Natural killer cell (primary cell): Measurements from ENCODE around the gene COX10. TPM values are rescaled to one million over a fixed set of nuclear protein-coding genes. Genes with fewer than 3 reads are reported as not detected.
"Not testable (repeated sequence)": the region's sequence is repeated elsewhere in the genome, so short reads cannot be mapped to it uniquely, and the experiment has no call there.

Source experiments
- ATAC-seq, 3 donors: fragments of 150-1000 bp in 2 of 3; fragments of 200-7000 bp in 1 of 3; cut with Tn5 transposase; 1 replicate in 1 of 3; 2 replicates in 2 of 3; pipeline ENCODE4 v1.10.0; 2021; ENCODE audit warnings: mild to moderate bottlenecking in 2 of 3, moderate library complexity in 2 of 3
- DNase-seq, 2 donors: peaks; one replicate each; pipeline versions ENCODE4 v3.0.0 to v3.0.0-alpha.2; 2013 to 2021; ENCODE audit warnings: mixed read lengths in 1 of 2
- H3K27ac ChIP-seq: one replicate; pipeline ENCODE4 v1.5.1; 2013; ENCODE audit warnings: mild to moderate bottlenecking, low read length
- H3K27me3 ChIP-seq: one replicate; pipeline ENCODE4 v1.6.1; 2013; ENCODE audit warnings: low read length; ENCODE audit not compliant: control insufficient read depth, insufficient read depth
- H3K36me3 ChIP-seq: one replicate; pipeline ENCODE4 v1.6.1; 2013; ENCODE audit warnings: low read length; ENCODE audit not compliant: control insufficient read depth, insufficient read depth
- H3K4me1 ChIP-seq: one replicate; pipeline ENCODE4 v1.6.1; 2013; ENCODE audit warnings: low read length; ENCODE audit not compliant: control insufficient read depth, insufficient read depth
- H3K4me3 ChIP-seq: one replicate; pipeline ENCODE4 v1.5.1; 2013; ENCODE audit warnings: low read length
- H3K9me3 ChIP-seq: one replicate; pipeline ENCODE4 v1.6.1; 2013; ENCODE audit warnings: low read length; ENCODE audit not compliant: control insufficient read depth, insufficient read depth
- H3K27ac Mint-ChIP-seq, 2 donors: one replicate each; pipeline ENCODE4 v1.8.0; 2022; ENCODE audit warnings: mild to moderate bottlenecking in 2 of 2, mixed read lengths in 2 of 2, moderate library complexity in 1 of 2
- H3K27me3 Mint-ChIP-seq, 2 donors: one replicate each; pipeline ENCODE4 v1.8.0; 2022; ENCODE audit warnings: low read depth in 2 of 2, mixed read lengths in 2 of 2
- H3K36me3 Mint-ChIP-seq: one replicate; pipeline ENCODE4 v1.8.0; 2022; ENCODE audit warnings: mixed read lengths
- H3K4me1 Mint-ChIP-seq, 2 donors: one replicate each; pipeline ENCODE4 v1.8.0; 2022; ENCODE audit warnings: mixed read lengths in 2 of 2
- H3K4me3 Mint-ChIP-seq: one replicate; pipeline ENCODE4 v1.8.0; 2022; ENCODE audit warnings: mild to moderate bottlenecking, moderate library complexity, mixed read lengths
- H3K9me3 Mint-ChIP-seq, 2 donors: one replicate each; pipeline ENCODE4 v1.8.0; 2022; ENCODE audit warnings: mixed read lengths in 2 of 2
- WGBS: methylation state at CpG from one replicate; pipeline ENCODE4 v1.1.7; 2013; ENCODE audit warnings: missing lambda C conversion rate; ENCODE audit not compliant: insufficient coverage; 5-methylcytosine and 5-hydroxymethylcytosine counted together
- intact Hi-C: fragments of 100-400 bp; cut with micrococcal nuclease; formaldehyde crosslinking; loops from one replicate; pipeline ENCODE4 v1.14.2; 2022
- total RNA-seq, 4 donors: library from RNA; stranded (reverse); fragments of 120-200 nt in 1 of 4; gene quantifications; one replicate each; pipeline versions ENCODE4 v1.2.3 to v1.2.4, GENCODE V29; 2013 to 2022

The COX10 gene
- total RNA-seq, 3 donors from 2014 or later (not counting 1 experiment from before 2014, with no cell fraction given) = 12.5 to 17.0 (median 13.5) TPM

DNA sequence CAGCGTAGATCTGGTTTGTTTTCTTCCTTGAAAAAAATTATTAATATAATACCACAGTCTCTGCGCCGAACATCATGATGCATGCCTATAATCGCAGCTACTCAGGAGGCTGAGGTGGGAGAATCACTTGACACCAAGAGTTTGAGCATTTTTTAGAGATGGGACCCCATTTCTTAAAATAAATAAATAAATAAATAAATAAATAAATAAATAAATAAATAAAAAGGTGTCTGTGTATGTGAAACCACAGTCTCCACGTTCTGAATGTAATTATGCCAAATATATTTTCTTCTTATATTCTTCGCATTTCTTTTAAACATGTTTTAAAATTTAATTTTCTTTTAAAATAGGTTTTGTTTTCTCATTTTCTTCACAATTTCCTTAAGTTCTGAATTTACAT, 112.8 kb downstream of the COX10 start:
- H3K27me3 ChIP-seq, H3K4me1 Mint-ChIP-seq, intact Hi-C loops, H3K4me1 ChIP-seq, ATAC-seq, H3K36me3 Mint-ChIP-seq, DNase-seq, H3K9me3 ChIP-seq, H3K9me3 Mint-ChIP-seq, H3K27ac ChIP-seq, H3K27ac Mint-ChIP-seq, H3K4me3 Mint-ChIP-seq, H3K27me3 Mint-ChIP-seq, H3K4me3 ChIP-seq, H3K36me3 ChIP-seq: not testable (repeated sequence)
- no CpG with 5 or more reads among the region's 6 CpGs for WGBS

GRCh38 chr17:14184536-14184935, 115.2 kb downstream of the COX10 start:
- H3K27ac Mint-ChIP-seq = not testable (repeated sequence)

DNA sequence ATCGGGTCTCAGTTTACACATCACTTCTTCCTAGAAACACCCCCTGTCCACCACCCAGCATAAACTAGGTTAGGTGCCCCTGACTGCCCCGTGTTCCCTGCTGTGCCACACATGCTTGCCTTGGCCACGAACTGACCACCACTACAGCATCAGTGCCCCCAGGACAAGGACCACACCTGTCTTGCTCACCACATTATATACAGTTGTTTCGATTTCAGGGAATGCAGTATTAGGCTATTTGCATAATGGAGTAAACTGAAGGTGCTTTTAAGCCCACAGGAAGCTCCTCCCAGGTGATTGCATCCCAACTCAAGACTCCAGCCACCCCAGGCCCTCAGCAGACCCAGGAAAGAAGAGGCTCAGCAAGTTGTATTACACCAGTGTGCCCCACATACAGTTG, 117.1 kb downstream of the COX10 start:
- WGBS = no CpG with 5 or more reads among the region's 4 CpGs
- intact Hi-C loops, H3K27ac Mint-ChIP-seq, H3K9me3 ChIP-seq, H3K4me1 ChIP-seq, ATAC-seq, H3K27ac ChIP-seq, H3K4me3 ChIP-seq, H3K36me3 Mint-ChIP-seq, H3K4me3 Mint-ChIP-seq, H3K9me3 Mint-ChIP-seq, H3K27me3 Mint-ChIP-seq, H3K36me3 ChIP-seq, DNase-seq, H3K27me3 ChIP-seq: not testable (repeated sequence)
- peaks cover 17 to 21% of the 10 kb centered on the region in 2 donors for H3K4me1 Mint-ChIP-seq

More at GRCh38 chr17:14184536-14184935, 115.2 kb downstream of the COX10 start:
- H3K27me3 ChIP-seq, H3K9me3 ChIP-seq, ATAC-seq, H3K4me1 Mint-ChIP-seq, H3K9me3 Mint-ChIP-seq, H3K27ac ChIP-seq, H3K4me1 ChIP-seq, H3K27me3 Mint-ChIP-seq, H3K36me3 ChIP-seq, intact Hi-C loops, H3K4me3 ChIP-seq, DNase-seq, H3K36me3 Mint-ChIP-seq, H3K4me3 Mint-ChIP-seq: not testable (repeated sequence)
- WGBS = 94% methylated on average over 3 of the region's 5 CpGs

GRCh38 chr17:14190774-14191173, 121.5 kb downstream of the COX10 start:
- H3K9me3 Mint-ChIP-seq, H3K27me3 ChIP-seq, H3K4me3 ChIP-seq, intact Hi-C loops, DNase-seq, H3K36me3 ChIP-seq, ATAC-seq, H3K27me3 Mint-ChIP-seq, H3K36me3 Mint-ChIP-seq, H3K9me3 ChIP-seq, H3K27ac ChIP-seq, H3K4me3 Mint-ChIP-seq: not testable (repeated sequence)
- no CpG with 5 or more reads among the region's 1 CpG for WGBS
- peaks cover 27% of the 10 kb centered on the region for H3K4me1 ChIP-seq
- Mint-ChIP-seq H3K4me1 (peaks cover 44 to 53% of the 10 kb centered on the region in 2 donors), H3K27ac (peak overlapping the region; percentile 34 to 47)

DNA sequence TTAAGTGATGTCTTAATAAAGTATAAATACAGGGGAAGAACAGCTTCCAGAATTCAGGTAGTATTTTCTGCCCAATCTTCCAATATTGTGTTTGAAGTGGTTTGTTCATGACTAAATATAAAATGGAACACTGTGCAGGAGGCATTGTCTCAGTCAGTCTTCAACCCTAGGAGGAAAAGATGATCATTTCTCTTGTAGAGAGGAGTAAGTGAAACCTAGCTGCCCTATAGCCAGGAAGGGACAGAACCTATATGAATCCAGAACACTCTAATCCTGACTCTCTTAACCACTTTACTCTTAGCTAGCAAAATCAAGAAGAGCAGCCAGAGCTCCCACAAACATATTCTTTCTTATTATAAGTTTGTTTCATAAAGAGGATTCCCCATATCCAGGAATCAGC, 122.2 kb downstream of the COX10 start:
- ATAC-seq, H3K9me3 ChIP-seq, H3K4me3 Mint-ChIP-seq, H3K27me3 ChIP-seq, DNase-seq, intact Hi-C loops, H3K27me3 Mint-ChIP-seq, H3K27ac ChIP-seq, H3K4me3 ChIP-seq, H3K9me3 Mint-ChIP-seq, H3K36me3 Mint-ChIP-seq, H3K36me3 ChIP-seq: not testable (repeated sequence)
- H3K27ac Mint-ChIP-seq = peak overlapping the region; percentile 65 to 82
- H3K4me1 Mint-ChIP-seq = peaks cover 51 to 59% of the 10 kb centered on the region in 2 donors
- peaks cover 34% of the 10 kb centered on the region for H3K4me1 ChIP-seq

DNA sequence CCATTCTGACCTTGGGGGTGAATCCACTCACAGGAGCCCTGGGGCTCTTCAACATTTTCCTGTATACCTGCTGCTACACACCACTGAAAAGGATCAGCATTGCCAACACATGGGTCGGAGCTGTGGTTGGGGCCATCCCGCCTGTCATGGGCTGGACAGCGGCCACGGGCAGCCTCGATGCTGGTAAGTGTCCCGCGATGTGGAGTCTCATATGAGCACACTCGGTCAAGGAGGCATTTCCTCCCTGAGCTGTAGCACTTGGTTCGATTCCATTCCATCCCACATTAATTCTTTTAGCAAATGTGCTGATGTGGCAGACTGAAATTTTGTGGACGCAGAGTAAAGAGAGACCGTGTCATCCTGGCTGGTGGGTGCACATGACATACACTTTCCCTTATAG, 122.7 kb downstream of the COX10 start:
- H3K4me1 ChIP-seq = peaks cover 40% of the 10 kb centered on the region
- H3K9me3 Mint-ChIP-seq, H3K36me3 ChIP-seq, H3K27me3 Mint-ChIP-seq, H3K9me3 ChIP-seq, ATAC-seq, H3K27ac ChIP-seq, H3K4me3 ChIP-seq, DNase-seq, H3K36me3 Mint-ChIP-seq, intact Hi-C loops, H3K27me3 ChIP-seq: not testable (repeated sequence)
- peaks cover 56 to 65% of the 10 kb centered on the region in 2 donors for H3K4me1 Mint-ChIP-seq
- whole genome bisulfite sequencing = no CpG with 5 or more reads among the region's 11 CpGs
- H3K4me3 Mint-ChIP-seq = peak overlapping the region; percentile 58
- peak overlapping the region; percentile 65 to 82 for H3K27ac Mint-ChIP-seq

- ATAC-seq = peak; percentile 46 to 68 (median 66)
Observed at GRCh38 chr17:14192636-14193344, 123.5 kb downstream of the COX10 start.

More at GRCh38 chr17:14192636-14193344, 123.5 kb downstream of the COX10 start:
- intact Hi-C loops, H3K36me3 ChIP-seq, H3K9me3 ChIP-seq, H3K27me3 ChIP-seq, H3K27me3 Mint-ChIP-seq, H3K36me3 Mint-ChIP-seq, H3K9me3 Mint-ChIP-seq, H3K4me3 ChIP-seq: not testable (repeated sequence)
- H3K27ac ChIP-seq = peak overlapping the region; percentile 58
- Mint-ChIP-seq H3K27ac (peak overlapping the region; percentile 81 to 82), H3K4me3 (peak overlapping the region; percentile 81), H3K4me1 (peaks cover 64 to 73% of the 10 kb centered on the region in 2 donors)
- peaks cover 48% of the 10 kb centered on the region for H3K4me1 ChIP-seq
- peak in 1 of 2 donors; percentile 36 for DNase-seq
- WGBS = 15% methylated on average over 6 of the region's 13 CpGs
